GM12801 (cell line): ENCODE results near the gene FEZF1.

Experiments
- TF ChIP-seq, protein P1 (sequence below): IDR thresholded peaks from one replicate; pipeline ENCODE4 v1.5.1; 2011; ENCODE audit warnings: control low read depth; ENCODE audit not compliant: insufficient read length; ENCODE audit errors: extremely low read depth

Gene FEZF1

DNA sequence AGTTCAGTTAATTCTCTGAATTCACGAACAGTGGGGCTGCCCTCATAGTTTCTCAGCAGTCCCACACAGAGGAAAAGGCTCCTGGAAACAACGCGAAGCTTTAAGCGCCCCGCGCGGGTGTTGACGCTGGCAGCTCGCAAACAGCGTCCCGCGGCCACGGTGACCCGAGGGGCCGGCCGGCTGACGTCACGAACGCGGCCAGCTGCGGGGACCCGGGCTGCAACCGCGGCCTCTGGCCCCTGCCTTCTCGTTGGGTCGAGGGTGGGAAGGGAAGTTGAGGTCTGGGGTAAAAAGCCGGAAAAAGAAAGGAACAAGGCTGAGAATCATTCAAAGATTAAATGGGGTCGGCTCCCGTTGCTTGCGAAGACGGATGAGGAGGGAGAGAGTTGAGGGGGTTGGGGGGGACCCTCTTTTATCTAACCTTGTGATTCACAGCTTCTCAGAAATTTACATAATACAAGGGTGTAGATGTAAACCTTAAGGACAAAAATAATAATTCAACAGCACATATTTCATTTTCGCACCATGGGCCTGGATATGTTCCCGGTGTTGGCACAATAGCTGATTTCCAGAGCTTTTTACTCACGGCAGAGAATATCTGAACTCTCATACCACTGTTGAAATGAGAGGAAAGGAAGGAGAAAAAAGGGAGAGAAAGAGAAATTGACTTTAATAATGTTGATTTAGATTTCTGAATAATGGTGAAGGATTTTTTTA lies 7.3 kb upstream of the FEZF1 start:
- TF ChIP-seq, protein P1, sequence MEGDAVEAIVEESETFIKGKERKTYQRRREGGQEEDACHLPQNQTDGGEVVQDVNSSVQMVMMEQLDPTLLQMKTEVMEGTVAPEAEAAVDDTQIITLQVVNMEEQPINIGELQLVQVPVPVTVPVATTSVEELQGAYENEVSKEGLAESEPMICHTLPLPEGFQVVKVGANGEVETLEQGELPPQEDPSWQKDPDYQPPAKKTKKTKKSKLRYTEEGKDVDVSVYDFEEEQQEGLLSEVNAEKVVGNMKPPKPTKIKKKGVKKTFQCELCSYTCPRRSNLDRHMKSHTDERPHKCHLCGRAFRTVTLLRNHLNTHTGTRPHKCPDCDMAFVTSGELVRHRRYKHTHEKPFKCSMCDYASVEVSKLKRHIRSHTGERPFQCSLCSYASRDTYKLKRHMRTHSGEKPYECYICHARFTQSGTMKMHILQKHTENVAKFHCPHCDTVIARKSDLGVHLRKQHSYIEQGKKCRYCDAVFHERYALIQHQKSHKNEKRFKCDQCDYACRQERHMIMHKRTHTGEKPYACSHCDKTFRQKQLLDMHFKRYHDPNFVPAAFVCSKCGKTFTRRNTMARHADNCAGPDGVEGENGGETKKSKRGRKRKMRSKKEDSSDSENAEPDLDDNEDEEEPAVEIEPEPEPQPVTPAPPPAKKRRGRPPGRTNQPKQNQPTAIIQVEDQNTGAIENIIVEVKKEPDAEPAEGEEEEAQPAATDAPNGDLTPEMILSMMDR = no peak

DNA sequence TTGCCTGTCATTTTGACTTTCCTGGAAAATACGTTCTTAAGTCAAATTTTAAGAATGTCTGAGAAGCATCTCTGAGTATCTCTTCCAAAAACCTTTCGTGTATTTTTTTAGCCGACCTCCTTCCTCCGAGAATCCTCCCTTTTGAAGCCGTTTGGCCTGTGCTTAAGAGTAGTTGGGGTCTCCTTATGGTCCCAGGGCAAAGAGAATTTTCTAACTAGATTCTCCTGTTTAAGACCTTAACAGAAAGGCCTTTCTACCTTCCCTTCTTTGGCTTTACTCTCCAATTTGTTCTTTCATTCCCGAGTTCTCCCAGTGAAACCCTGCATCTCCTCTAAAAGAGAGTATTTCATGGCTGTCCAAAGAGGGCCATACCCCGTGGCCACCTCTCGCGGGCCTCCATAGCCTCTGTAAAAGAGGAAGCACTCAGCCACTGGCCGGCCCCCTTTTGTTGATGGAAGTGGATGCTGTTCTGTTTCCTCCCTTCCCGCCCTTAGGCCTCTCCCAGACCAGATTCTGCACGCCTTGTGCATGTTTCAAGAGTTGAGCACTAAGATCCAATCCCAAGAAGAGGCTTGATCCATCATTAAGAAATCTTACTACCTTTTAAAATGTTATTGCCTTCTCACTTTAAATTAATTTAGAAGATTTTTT lies 6.6 kb upstream of the FEZF1 start:
- TF ChIP-seq, protein P1 = no peak

DNA sequence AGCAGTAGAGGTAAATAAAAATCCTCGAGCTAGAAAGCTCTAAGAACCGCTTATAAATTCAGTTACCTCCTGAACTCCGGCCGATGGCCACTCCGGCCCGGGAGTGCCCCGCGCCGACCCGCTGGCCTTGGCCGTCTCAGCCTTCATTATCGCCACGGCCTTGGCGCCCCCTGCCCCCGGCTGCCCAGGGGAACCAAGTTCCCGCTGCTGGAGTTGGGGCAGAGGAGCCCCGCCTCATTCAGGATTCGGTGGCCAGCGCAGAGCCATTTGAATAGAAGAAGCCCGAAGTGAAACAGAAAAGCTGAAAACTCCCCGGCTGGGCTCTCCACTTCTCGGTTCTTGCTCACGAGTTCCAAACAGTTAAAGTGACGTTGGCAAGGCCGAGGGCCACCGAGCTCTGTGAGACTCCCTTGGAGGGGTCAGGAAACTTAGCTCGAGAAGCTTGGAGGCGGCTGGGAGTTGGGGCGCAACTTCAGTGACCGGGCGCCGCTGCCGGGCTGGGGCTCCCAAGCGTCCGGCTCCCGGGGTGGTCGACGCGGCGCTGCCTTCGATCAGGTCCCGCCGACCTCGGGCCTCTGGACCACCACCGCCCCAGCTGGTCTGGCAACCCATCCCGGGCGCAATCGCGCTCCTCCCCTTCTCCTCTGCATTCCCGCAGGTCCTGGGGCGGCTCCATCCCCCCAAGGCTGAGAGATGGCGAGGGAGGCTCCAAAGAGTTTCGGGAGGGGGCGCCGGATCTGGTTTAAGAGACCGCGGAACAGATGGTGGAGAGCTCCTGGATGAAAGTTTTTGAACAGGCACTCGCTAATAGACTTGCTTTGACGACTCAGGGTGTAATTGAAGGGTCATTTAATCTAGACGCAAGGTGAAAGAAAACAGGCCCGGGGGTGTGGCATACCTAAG lies 5.8 kb upstream of the FEZF1 start:
- TF ChIP-seq, protein P1 = no peak

DNA sequence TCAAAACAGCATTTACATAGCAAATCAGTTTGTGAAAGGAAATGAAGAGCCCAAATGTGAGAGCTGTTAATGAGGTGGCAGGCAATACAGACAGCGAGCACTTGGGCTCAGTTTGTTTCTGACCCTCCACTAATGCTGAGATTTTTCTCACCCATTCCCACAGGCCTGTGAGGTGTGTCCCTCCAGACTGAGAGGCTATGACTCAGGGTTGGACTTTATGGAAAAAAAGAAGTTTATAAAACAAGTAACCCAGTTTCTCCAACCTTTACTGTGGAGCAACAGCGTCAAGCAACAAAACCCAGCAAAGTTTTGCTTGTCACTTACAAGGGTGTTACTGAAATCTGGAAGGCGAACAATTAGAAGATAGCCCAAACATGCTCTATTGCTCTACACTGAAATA lies 4.9 kb upstream of the FEZF1 start:
- TF ChIP-seq, protein P1 = no peak

DNA sequence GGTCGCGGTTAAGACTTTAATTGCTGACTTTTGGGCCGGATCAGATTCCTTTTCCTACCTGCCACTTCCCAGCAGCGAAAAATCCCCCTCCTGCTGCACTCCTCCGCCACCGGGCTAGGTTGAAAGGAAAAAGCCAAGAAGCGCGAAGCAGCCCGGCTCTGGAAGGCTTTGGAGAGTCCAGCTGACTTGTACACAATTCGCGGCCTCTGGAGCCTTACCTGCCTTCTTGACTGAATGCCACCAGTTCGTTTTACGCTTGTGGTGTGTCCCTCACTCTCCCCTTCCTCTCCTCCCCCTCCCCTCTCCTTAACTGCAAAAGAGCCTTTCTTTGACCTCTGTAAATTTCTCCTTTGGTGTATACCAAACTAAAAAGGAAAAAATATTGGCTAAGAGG lies 2.7 kb upstream of the FEZF1 start:
- TF ChIP-seq, protein P1 = no peak

DNA sequence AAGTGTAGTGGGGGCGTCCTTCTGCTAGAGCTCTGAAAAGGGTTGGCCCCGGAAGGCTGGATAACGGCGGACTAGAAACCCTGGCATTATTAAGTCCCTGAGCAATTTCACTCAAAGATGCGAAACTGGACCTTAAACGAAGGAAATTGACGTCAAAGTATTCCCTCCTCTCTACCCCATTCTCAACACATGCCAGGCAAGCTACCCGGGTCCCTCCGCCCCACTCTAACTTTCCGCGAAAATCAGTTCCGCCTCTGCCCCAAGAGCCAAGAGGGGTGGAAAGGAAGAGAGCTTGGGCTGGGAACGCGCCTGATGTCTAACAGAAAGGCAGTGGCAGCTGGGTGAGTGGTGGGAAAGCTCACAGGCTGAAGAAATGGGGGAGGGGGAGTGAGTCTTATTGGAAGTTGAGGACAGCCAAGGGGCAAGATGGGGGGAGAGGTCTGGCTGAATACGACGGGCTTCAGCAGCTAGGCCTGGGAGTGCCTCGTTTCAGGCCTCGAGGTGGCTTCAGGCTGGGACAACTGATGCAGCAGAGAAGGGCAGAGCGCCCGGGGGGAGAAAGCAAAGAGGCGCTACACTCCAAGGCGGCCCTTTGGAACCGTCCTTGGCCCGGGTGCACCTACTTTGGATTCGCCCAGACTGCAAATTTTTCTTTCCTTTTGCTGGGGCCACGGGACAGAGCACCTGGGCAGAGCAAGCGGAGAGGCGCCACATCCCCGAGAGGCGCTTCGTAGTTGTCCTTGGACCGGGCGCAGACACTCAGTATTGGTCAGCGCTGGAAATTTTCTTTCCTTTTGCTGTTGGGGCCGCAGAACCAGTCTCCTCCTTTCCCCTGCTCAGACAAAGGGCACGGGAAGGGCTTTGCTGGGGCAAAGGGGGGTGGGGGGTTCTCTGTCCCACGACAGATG lies 2.0 kb upstream of the FEZF1 start:
- TF ChIP-seq, protein P1 = no peak
